ENCODE measurements around the gene GDF15. TPM values are rescaled to one million over a fixed set of nuclear protein-coding genes. Genes with fewer than 3 reads are reported as not detected.

GDF15 gene
- total RNA-seq, 2 donors from 2014 or later: 40.5 to 86.1 TPM

- Histone ChIP-seq H3K27me3 (no peaks in the 10 kb centered on the region), H3K27ac (peak overlapping the region in 2 of 4 donors; percentile 57 to 69), H3K4me1 (peaks cover 32% of the 10 kb centered on the region), H3K9me3 (no peaks in the 10 kb centered on the region), H3K4me3 (no peak overlapping the region), H3K36me3 (replicated peaks in 1 of 2; ENCODE audit: insufficient read depth in 1 of 2, low read depth in 2 of 2) (no peaks in the 10 kb centered on the region)
- ATAC-seq (no peak), DNase-seq (no peak)
- WGBS, 2 donors: 76 to 100% methylated on average over 5 to 17 of the region's 17 CpGs
- intact Hi-C loops (cut with DNase I): no loop called here
- TF ChIP-seq POLR2A (IDR thresholded peaks at IDR 0.05): no peak
- TF ChIP-seq, protein P1, sequence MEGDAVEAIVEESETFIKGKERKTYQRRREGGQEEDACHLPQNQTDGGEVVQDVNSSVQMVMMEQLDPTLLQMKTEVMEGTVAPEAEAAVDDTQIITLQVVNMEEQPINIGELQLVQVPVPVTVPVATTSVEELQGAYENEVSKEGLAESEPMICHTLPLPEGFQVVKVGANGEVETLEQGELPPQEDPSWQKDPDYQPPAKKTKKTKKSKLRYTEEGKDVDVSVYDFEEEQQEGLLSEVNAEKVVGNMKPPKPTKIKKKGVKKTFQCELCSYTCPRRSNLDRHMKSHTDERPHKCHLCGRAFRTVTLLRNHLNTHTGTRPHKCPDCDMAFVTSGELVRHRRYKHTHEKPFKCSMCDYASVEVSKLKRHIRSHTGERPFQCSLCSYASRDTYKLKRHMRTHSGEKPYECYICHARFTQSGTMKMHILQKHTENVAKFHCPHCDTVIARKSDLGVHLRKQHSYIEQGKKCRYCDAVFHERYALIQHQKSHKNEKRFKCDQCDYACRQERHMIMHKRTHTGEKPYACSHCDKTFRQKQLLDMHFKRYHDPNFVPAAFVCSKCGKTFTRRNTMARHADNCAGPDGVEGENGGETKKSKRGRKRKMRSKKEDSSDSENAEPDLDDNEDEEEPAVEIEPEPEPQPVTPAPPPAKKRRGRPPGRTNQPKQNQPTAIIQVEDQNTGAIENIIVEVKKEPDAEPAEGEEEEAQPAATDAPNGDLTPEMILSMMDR (IDR thresholded peaks at IDR 0.05): no peak
Observed at GRCh38 chr19:18428173-18428786, 42.3 kb downstream of the GDF15 start.

GRCh38 chr19:18428787-18429674, 43.1 kb downstream of the GDF15 start:
- Histone ChIP-seq H3K36me3 (replicated peaks in 1 of 2; ENCODE audit: insufficient read depth in 1 of 2, low read depth in 2 of 2) (no peaks in the 10 kb centered on the region), H3K27ac (peak overlapping the region in 3 of 4 donors; percentile 49 to 69 (median 57)), H3K4me1 (peaks cover 29% of the 10 kb centered on the region), H3K4me3 (no peak overlapping the region), H3K27me3 (no peaks in the 10 kb centered on the region), H3K9me3 (no peaks in the 10 kb centered on the region)
- ATAC-seq (peak; percentile 16), DNase-seq (peak in 3 of 4 donors; percentile 64 to 68 (median 67))
- intact Hi-C loops (cut with DNase I): no loop called here
- WGBS, 2 donors: 45 to 87% methylated on average over 26 to 71 of the region's 77 CpGs
- no peak for TF ChIP-seq POLR2A (IDR thresholded peaks at IDR 0.05)
- TF ChIP-seq, protein P1 (IDR thresholded peaks at IDR 0.05): no peak

DNA sequence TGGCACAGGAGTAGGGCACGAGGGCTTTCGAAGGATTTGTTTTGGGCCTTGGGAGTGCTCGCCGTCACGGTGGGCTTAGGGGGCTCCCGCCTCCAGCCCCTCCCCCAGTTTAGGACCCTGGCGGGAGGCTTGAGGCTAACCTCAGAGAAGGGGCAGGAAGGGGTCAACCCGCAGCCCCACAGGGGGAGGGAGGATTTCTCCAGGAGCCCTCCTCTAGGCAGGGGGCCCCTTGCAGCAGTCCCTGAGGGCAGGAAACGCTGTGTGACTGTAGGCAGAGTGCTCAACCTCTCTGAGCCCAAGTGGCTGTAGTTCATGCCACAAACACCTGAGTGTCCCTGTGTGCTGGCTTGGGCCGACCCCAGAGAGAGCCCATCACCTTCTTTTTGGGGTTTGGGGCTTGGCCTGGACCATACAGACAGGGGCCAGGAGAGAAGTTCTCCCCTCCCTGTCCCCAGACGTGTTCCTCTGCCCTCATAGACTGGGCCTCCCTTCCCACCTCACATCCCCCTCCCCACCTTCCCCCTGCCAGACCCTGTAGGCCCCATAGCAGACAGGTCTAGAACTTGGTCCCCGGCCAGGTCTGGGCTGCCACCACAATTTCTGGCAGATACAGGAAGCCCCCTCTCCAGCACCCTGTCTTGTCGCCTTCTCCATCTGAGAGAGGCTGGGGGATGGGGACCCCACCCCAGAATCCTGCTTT, 43.9 kb downstream of the GDF15 start:
- H3K27ac ChIP-seq: peak overlapping the region in 3 of 4 donors; percentile 49 to 69 (median 57)
- no peak for TF ChIP-seq POLR2A (IDR thresholded peaks at IDR 0.05)
- TF ChIP-seq, protein P1 (IDR thresholded peaks at IDR 0.05): no peak
- peak in 1 of 4 donors; percentile 13 for DNase-seq
- ATAC-seq: no peak
- WGBS, 2 donors: 60 to 89% methylated on average over 12 to 13 of the region's 13 CpGs
- no peaks in the 10 kb centered on the region for H3K27me3 ChIP-seq
- no peaks in the 10 kb centered on the region for H3K9me3 ChIP-seq
- no peaks in the 10 kb centered on the region for H3K36me3 ChIP-seq (replicated peaks in 1 of 2; ENCODE audit: insufficient read depth in 1 of 2, low read depth in 2 of 2)
- intact Hi-C loops (cut with DNase I): no loop called here
- peaks cover 31% of the 10 kb centered on the region for H3K4me1 ChIP-seq
- no peak overlapping the region for H3K4me3 ChIP-seq

DNA sequence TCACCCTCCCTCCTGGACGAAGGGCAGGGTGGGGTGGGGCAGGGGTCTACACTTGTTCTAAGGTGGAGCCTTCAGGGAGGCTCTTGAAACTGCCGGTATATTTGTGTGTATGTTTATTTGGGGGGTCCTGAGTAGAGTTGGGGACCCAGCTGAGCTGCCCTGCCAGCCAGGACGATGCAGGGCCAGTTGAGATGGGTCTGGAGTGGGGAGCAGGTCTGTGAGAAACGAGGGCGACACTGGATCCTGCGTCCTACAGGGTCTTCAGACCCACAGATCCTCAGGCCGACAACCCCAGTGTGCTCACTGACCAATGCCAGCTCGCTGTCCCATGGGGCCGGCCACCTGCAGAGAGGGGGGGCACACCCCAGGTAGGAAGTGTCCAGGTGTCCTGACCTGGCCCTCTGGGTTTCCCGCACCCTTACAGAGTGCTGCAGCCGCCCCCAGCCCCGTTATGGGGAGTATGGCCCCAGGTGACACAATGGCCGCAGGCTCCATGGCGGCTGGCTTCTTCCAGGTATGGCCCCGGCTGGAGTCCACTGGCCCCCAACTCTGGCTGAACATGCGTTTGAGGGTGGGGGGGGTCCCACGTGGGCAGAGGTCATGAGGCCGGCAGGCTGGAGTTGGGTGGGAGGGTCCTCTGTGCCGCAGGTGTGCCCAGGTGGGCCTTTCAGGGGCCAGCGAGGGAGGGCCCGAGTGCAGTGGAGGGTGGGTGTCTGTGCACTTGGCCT, 44.6 kb downstream of the GDF15 start:
- Histone ChIP-seq H3K4me3 (no peak overlapping the region), H3K27ac (no peak overlapping the region), H3K27me3 (no peaks in the 10 kb centered on the region), H3K9me3 (no peaks in the 10 kb centered on the region), H3K36me3 (replicated peaks in 1 of 2; ENCODE audit: insufficient read depth in 1 of 2, low read depth in 2 of 2) (no peaks in the 10 kb centered on the region), H3K4me1 (peaks cover 31% of the 10 kb centered on the region)
- 86 to 93% methylated on average over 8 to 21 of the region's 21 CpGs for WGBS, 2 donors
- TF ChIP-seq POLR2A (IDR thresholded peaks at IDR 0.05): no peak
- TF ChIP-seq, protein P1 (IDR thresholded peaks at IDR 0.05): no peak
- DNase-seq (peak in 1 of 4 donors; percentile 10), ATAC-seq (no peak)
- intact Hi-C loops (cut with DNase I): no loop called here
